ENCODE results near the gene DNAJC1. TPM values are rescaled to one million over a fixed set of nuclear protein-coding genes. Genes with fewer than 3 reads are reported as not detected.

Gene DNAJC1
- total and polyA plus RNA-seq, 2 donors (not counting 3 experiments of a cell fraction or from before 2014, with no cell fraction given): 11.2 to 19.7 TPM

DNA sequence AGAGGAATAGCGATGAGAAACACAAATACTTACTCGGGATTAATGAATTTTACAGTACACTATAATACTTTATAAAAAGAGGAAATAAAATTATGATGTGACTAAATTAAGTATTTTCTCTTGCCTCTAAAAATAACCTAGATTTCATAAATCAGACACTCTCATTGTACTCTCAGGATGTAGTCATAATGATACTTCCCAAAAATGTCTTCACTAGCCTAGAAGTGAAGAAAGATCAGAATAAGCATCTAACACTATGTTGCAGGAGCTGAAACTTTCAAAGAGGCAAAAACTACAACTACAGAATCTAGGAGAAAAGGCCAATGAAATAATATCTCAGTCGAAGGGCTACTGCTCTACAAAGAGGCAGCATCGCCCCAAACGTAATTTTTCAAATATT, 49.4 kb downstream of the DNAJC1 start:
- Histone ChIP-seq H2AFZ (ENCODE audit: low read depth, low read length) (no peak overlapping the region), H3K9ac (replicated peaks; ENCODE audit: extremely low read depth, insufficient read depth, low read length) (no peak overlapping the region), H3K27ac (ENCODE audit: insufficient read depth, low read depth, low read length) (no peak overlapping the region), H3K4me2 (ENCODE audit: insufficient read depth, low read length) (no peak overlapping the region), H3K9me3 (replicated peaks; ENCODE audit: control insufficient read depth, insufficient read depth, low read length) (no peaks in the 10 kb centered on the region), H3K4me1 (ENCODE audit: control insufficient read depth, extremely low read depth, insufficient read depth, low read length) (no peaks in the 10 kb centered on the region), H4K20me1 (replicated peaks; ENCODE audit: control insufficient read depth, extremely low read depth, insufficient read depth, low read length) (no peaks in the 10 kb centered on the region), H3K27me3 (ENCODE audit: control insufficient read depth in 2 of 2, insufficient read depth in 2 of 2, low read length in 2 of 2) (no peaks in the 10 kb centered on the region), H3K9me1 (replicated peaks; ENCODE audit: control insufficient read depth, extremely low read depth, insufficient read depth, low read length) (no peaks in the 10 kb centered on the region), H3K79me2 (ENCODE audit: control insufficient read depth, insufficient read depth, low read length) (no peaks in the 10 kb centered on the region), H3K36me3 (ENCODE audit: control insufficient read depth in 2 of 2, extremely low read depth in 1 of 2, insufficient read depth in 2 of 2, low read length in 2 of 2) (no peaks in the 10 kb centered on the region), H3K4me3 (replicated peaks in 1 of 3; ENCODE audit: insufficient read depth in 1 of 3, low read depth in 1 of 3, low read length in 3 of 3) (no peak overlapping the region)
- dilution Hi-C loops (cut with MboI; ENCODE audit: extremely low pct_ligation_motif_present, low sequenced_read_pairs) (no loop called here), intact Hi-C loops (cut with micrococcal nuclease) (loop anchor here (1.0 to 10.0 kb wide), 4 partner anchors 189 to 877 kb away; no protein-coding TSS in a partner anchor)
- no TSS peak for BruUV-seq (replicated peaks)
- DNase-seq (ENCODE audit: low read depth, low spot score) (no peak), FAIRE-seq (no peak)
- POLR2A ChIA-PET: no interaction called here
- CTCF ChIA-PET: interaction anchor here (0.7 to 2.1 kb wide), 16 partner anchors 20 to 877 kb away, joined by 3 to 20 read pairs (median 4); partner anchors contain the start of gene SKIDA1
- TF ChIP-seq JUN (IDR thresholded peaks at IDR 0.05; ENCODE audit: borderline replicate concordance, insufficient read depth, insufficient read length, low read depth) (no peak), GATA2 (IDR thresholded peaks at IDR 0.05; ENCODE audit: insufficient read depth, insufficient read length, low read depth, low read length) (no peak), POLR2A (IDR thresholded peaks at IDR 0.05; ENCODE audit: low read depth, low read length) (no peak), MYC (IDR thresholded peaks at IDR 0.05; ENCODE audit: low read depth, low read length) (no peak), EZH2 (IDR thresholded peaks at IDR 0.05; ENCODE audit: borderline replicate concordance, low read depth, low read length, severe bottlenecking) (no peak), POLR2AphosphoS5 (IDR thresholded peaks at IDR 0.05; ENCODE audit: insufficient read depth, low read depth, low read length) (no peak), FOS (IDR thresholded peaks at IDR 0.05; ENCODE audit: borderline replicate concordance, insufficient read depth, low read length) (no peak)
- TF ChIP-seq, protein P1, sequence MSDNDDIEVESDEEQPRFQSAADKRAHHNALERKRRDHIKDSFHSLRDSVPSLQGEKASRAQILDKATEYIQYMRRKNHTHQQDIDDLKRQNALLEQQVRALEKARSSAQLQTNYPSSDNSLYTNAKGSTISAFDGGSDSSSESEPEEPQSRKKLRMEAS (IDR thresholded peaks at IDR 0.05; ENCODE audit: insufficient read depth, insufficient read length): no peak
- TF ChIP-seq, protein P2, sequence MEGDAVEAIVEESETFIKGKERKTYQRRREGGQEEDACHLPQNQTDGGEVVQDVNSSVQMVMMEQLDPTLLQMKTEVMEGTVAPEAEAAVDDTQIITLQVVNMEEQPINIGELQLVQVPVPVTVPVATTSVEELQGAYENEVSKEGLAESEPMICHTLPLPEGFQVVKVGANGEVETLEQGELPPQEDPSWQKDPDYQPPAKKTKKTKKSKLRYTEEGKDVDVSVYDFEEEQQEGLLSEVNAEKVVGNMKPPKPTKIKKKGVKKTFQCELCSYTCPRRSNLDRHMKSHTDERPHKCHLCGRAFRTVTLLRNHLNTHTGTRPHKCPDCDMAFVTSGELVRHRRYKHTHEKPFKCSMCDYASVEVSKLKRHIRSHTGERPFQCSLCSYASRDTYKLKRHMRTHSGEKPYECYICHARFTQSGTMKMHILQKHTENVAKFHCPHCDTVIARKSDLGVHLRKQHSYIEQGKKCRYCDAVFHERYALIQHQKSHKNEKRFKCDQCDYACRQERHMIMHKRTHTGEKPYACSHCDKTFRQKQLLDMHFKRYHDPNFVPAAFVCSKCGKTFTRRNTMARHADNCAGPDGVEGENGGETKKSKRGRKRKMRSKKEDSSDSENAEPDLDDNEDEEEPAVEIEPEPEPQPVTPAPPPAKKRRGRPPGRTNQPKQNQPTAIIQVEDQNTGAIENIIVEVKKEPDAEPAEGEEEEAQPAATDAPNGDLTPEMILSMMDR (IDR thresholded peaks at IDR 0.05; ENCODE audit: extremely low read depth in 1 of 2, insufficient read depth in 1 of 2, low read depth in 1 of 2, low read length in 2 of 2): no peak

Measured in endothelial cell of umbilical vein (primary cell).